Heart right ventricle (tissue), 16 donors: Measurements from ENCODE around the gene AGRP. TPM values are rescaled to one million over a fixed set of nuclear protein-coding genes. Genes with fewer than 3 reads are reported as not detected.

Experiments
- ATAC-seq, 8 donors: fragments of 200-7000 bp; cut with Tn5 transposase; one replicate each; pipeline ENCODE4 v1.9.1; 2020; ENCODE audit warnings: mild to moderate bottlenecking in 8 of 8, moderate library complexity in 8 of 8, moderate number of reproducible peaks in 1 of 8
- DNase-seq, 2 donors: peaks; one replicate each; pipeline ENCODE4 v3.0.0-alpha.2; 2020
- H3K27ac ChIP-seq, 10 donors: fragments of 200-600 bp; sonication (generic) in 2 of 10; one replicate each; pipeline versions ENCODE4 v1.5.0 to v1.8.0; 2020 to 2022; ENCODE audit warnings: mild to moderate bottlenecking in 3 of 10
- H3K27me3 ChIP-seq, 7 donors: fragments of 200-600 bp; one replicate each; pipeline ENCODE4 v1.8.0; 2021 to 2022; ENCODE audit warnings: mild to moderate bottlenecking in 2 of 7
- H3K36me3 ChIP-seq, 9 donors: fragments of 200-600 bp; sonication (generic) in 1 of 9; one replicate each; pipeline versions ENCODE4 v1.5.0 to v1.8.0; 2020 to 2022; ENCODE audit warnings: mild to moderate bottlenecking in 2 of 9
- H3K4me1 ChIP-seq, 9 donors: fragments of 200-600 bp; sonication (generic) in 1 of 9; one replicate each; pipeline versions ENCODE4 v1.5.0 to v1.8.0; 2020 to 2022; ENCODE audit warnings: mild to moderate bottlenecking in 4 of 9
- H3K4me3 ChIP-seq, 10 donors: fragments of 200-600 bp; sonication (generic) in 2 of 10; one replicate each; pipeline versions ENCODE4 v1.5.0 to v1.8.0; 2020 to 2022; ENCODE audit warnings: mild to moderate bottlenecking in 7 of 10, moderate library complexity in 2 of 10
- H3K9me3 ChIP-seq, 11 donors: fragments of 200-600 bp in 10 of 11; sonication (generic) in 2 of 11; one replicate each; pipeline versions ENCODE4 v1.5.0 to v1.8.0; 2013 to 2022; ENCODE audit warnings: mild to moderate bottlenecking in 2 of 11, control low read depth in 1 of 11, moderate library complexity in 1 of 11
- CTCF ChIP-seq, 9 donors: fragments of 200-600 bp; sonication (generic) in 2 of 9; IDR thresholded peaks; one replicate each; pipeline versions ENCODE4 v1.5.0 to v1.8.0; 2021 to 2022; ENCODE audit warnings: antibody characterized with exemption in 9 of 9, mild to moderate bottlenecking in 5 of 9, moderate library complexity in 1 of 9
- WGBS, 2 donors: extraction: QIAGEN DNeasy Blood & Tissue Kit; methylation state at CpG; one replicate each; pipeline ENCODE4 v1.1.7; 2013; ENCODE audit warnings: inconsistent platforms in 1 of 2; 5-methylcytosine and 5-hydroxymethylcytosine counted together
- intact Hi-C, 10 donors: fragments of 100-400 bp; cut with DNase I; formaldehyde crosslinking; loops; one replicate each; pipeline versions ENCODE4 v1.11.1 to v1.14.2; 2022
- polyA plus RNA-seq, 2 donors: library from polyadenylated mRNA; stranded (reverse); fragments of 200-250 nt; gene quantifications; one replicate each; pipeline ENCODE4 v1.2.3, GENCODE V29; 2013
- total RNA-seq, 10 donors: library from RNA; stranded (reverse); fragmentation: NEBNext Ultra II Directional in 3 of 10; extraction: Animal tissue kit (Norgen Biotek cat#: 25700) in 3 of 10; gene quantifications; one replicate each; pipeline versions ENCODE4 v1.2.1 to v1.2.4, GENCODE V29; 2021 to 2023
- donor health status: Arrhythmogenic right ventricular cardiomyopathy.
- donor health status: ischemic (EF 13 %, LVEDD 7.1; RV severe dilation, severe dysfunction).
- donor health status: healthy with polysubstance abuse.
- donor health status: DM: no; HTN: yes; CAD: no.
- donor health status: DM: no; HTN: no; CAD: no.
- donor health status: ischemic (EF 25% LVEDD 6.9; RV normal size, moderate dysfunction).
- donor health status: ischemic (EF 25% LVEDD 5.7; RV mildly dilated, moderate dysfunction).
- donor health status: healthy.
- donor health status: DM: yes; HTN: yes; CAD: no.
- donor health status: Ischemic cardiomyopathy.
- donor health status: ischemic (EF 35%, LVEDD 5.7; RV mildly dilated, moderate dysfunction).
- donor health status: nonischemic (EF 11% LVEDD 7.7; RV severe dilation, severe dysfunction).
- donor health status: DM: yes; HTN: yes; CAD: no.
- donor health status: PGD.
- donor health status: ischemic (EF 29% LVEDD 5.4; RV normal size, mild dysfunction).
- donor health status: nonischemic (EF 23%, LVEDD 6.1; RV moderate dilation, normal function).

Gene AGRP
- total and polyA plus RNA-seq, 12 donors: 0.10 TPM; not detected in 11

DNA sequence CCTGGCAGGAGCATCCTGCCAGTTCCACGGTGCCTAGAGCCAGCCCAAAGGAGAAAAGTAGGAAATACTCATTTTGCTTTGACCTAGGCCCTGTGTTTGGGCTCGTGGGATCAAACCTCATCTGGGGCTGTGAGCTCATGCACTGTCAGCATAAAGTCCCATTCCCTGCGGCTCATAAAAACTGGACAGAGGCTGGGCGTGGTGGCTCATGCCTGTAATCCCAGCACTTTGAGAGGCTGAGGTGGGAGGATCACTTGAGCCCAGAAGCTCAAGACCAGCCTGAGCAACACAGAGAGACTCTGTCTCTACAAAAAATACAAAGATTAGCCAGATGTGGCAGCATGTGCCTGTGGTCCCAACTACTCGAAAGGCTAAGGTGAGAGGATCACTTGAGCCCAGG lies 20.3 kb downstream of the AGRP start:
- no peak for TF ChIP-seq CTCF (IDR thresholded peaks at IDR 0.05)
- DNase-seq (no peak), ATAC-seq (no peak)
- Histone ChIP-seq H3K36me3 (peaks cover 0 to 20% (median 0%) of the 10 kb centered on the region in 9 donors), H3K9me3 (no peaks in the 10 kb centered on the region), H3K4me1 (peaks cover 37 to 86% (median 75%) of the 10 kb centered on the region in 9 donors), H3K27me3 (no peaks in the 10 kb centered on the region), H3K4me3 (no peak overlapping the region), H3K27ac (no peak overlapping the region)
- 75 to 87% methylated on average over 5 of the region's 5 CpGs for WGBS, 2 donors
- intact Hi-C loops: loop anchor here in 5 of 10 donors (5.0 to 10.0 kb wide), 3 partner anchors 36 to 98 kb away; no protein-coding TSS in a partner anchor

DNA sequence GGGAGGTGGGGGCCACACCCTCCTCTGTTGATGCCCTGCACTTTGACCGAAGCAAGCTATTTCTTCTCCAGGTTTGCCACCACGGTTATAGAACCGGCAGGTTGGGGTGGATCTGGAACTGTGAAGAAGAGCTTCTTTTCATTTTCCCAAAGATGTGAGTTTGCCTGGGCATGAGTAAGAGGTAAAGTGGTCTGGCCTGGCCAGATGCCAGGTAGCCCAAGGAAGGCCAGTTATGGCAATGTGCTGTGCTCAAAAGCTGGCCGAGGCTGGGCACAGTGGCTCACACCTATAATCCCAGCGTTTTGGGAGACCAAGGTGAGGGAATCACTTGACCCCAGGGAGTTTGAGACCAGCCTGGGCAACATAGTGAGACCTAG lies 21.1 kb downstream of the AGRP start:
- no peaks in the 10 kb centered on the region for H3K9me3 ChIP-seq
- DNase-seq (no peak), ATAC-seq (no peak)
- peaks cover 0 to 24% (median 0%) of the 10 kb centered on the region in 9 donors for H3K36me3 ChIP-seq
- no peak overlapping the region for H3K4me3 ChIP-seq
- WGBS, 2 donors: 96 to 97% methylated on average over 5 of the region's 5 CpGs
- no peak overlapping the region for H3K27ac ChIP-seq
- intact Hi-C loops: loop anchor here in 5 of 10 donors (5.0 to 10.0 kb wide), 3 partner anchors 35 to 97 kb away; no protein-coding TSS in a partner anchor
- H3K4me1 ChIP-seq: peaks cover 45 to 87% (median 79%) of the 10 kb centered on the region in 9 donors
- TF ChIP-seq CTCF (IDR thresholded peaks at IDR 0.05): no peak
- no peaks in the 10 kb centered on the region for H3K27me3 ChIP-seq

DNA sequence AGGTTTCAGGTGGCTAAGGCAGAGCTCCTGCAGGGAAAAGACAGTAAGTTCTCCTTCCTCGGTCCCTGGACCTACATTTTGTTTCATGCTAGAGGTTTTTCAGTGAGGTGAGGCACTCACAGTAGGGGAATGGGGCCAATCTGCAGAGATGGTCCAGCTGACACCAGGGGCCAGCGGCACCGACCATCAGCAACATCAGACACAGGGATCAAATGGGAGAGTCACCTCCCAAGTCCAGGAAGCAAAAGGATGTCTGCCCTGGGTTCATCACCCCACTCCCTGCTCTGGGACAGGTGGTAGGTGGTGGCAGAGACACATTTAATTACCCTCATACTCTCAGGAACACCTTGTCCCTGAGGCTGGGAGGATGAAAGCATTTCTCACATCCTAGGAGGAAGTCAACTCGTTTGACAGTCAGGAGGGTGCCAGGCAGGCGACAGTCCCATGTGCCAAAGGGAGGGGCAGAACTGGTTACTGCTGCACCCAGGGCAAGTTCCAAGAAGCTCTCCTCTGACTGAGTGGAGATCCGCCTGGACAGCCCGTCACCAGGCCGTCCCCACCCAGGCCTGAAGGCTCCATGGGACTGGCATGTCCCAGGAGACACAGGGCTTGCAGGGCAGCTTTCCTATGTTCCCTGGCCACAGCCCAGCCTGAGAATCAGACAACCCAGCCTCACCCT lies 21.6 kb downstream of the AGRP start:
- TF ChIP-seq CTCF (IDR thresholded peaks at IDR 0.05): no peak
- Histone ChIP-seq H3K36me3 (peaks cover 0 to 25% (median 0%) of the 10 kb centered on the region in 9 donors), H3K27ac (no peak overlapping the region), H3K27me3 (no peaks in the 10 kb centered on the region), H3K9me3 (no peaks in the 10 kb centered on the region), H3K4me3 (no peak overlapping the region), H3K4me1 (peaks cover 49 to 91% (median 85%) of the 10 kb centered on the region in 9 donors)
- intact Hi-C loops: loop anchor here in 5 of 10 donors (5.0 to 10.0 kb wide), 3 partner anchors 34 to 97 kb away; no protein-coding TSS in a partner anchor
- ATAC-seq: no peak
- WGBS, 2 donors: 80 to 91% methylated on average over 8 of the region's 8 CpGs
- DNase-seq: no peak

DNA sequence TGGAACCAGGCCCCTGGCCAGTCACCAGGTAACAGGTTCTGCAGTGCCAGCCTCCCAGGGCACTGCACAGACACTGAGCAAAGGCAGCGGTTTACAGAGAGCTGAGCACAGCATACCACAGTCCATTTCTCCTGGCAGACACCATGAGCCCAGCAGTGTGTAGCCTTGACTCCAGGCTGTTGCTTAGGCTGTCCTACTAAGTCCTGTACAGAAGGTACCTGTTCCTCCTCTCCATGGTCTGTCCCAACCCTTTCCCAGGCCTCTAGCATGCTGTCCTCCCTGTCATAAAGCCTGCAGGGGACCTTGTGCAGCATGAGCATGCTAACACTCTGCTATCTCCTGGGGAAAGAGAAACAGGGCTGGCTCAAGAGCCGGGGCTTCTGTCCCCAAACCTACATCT lies 22.4 kb downstream of the AGRP start:
- H3K36me3 ChIP-seq: peaks cover 0 to 25% (median 0%) of the 10 kb centered on the region in 9 donors
- H3K4me1 ChIP-seq: peaks cover 53 to 99% (median 92%) of the 10 kb centered on the region in 9 donors
- intact Hi-C loops: loop anchor here in 5 of 10 donors (5.0 to 10.0 kb wide), 3 partner anchors 34 to 96 kb away; no protein-coding TSS in a partner anchor
- no peaks in the 10 kb centered on the region for H3K9me3 ChIP-seq
- H3K4me3 ChIP-seq: no peak overlapping the region
- ATAC-seq (no peak), DNase-seq (no peak)
- WGBS, 2 donors: 83 to 97% methylated on average over 2 of the region's 2 CpGs
- no peak for TF ChIP-seq CTCF (IDR thresholded peaks at IDR 0.05)
- peak overlapping the region in 4 of 10 donors; percentile 7 to 87 (median 58) for H3K27ac ChIP-seq
- no peaks in the 10 kb centered on the region for H3K27me3 ChIP-seq
